ENCODE results near the gene KRTAP12-1.

Gene KRTAP12-1

DNA sequence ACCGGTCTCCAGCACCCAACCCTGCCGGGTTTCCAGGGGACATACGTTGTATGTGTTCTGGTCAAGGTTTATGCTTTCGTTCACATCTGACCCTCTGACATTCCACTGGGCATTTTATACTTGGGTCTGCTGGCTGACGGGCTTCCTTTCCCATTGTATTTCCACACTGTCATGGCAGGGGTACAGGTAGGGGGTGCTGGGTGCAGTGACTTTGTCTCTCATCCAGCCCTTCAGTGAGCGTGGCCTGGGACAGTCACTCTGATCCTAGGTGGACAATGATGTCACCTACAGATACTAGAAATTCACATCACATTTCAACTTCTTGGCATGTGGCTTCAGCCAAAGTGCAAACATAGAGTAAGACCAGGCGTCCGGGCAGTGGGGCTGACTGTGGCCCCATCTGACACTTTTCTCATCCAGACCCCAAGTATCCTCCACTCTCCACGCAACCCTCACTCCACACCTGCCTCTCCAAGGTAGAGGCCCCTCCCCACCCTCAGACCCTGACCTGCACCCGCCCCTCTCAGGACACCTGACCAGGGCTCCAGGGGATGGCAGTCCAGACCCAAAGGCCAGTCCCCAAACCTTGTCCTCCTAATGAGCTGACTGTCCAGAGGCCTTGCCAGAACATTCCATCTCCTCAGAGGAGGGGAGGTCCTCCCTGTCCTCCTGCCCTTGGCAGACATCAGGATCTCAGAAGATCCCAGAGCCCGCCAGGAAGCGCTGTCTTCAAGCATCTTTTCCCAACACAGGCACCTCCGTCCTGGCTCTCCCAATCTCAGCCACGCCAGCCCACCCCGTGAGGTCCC, 45.5 kb downstream of the KRTAP12-1 start:
- no peak for TF ChIP-seq POLR2AphosphoS5 (IDR thresholded peaks at IDR 0.05; ENCODE audit: low read depth)
- TF ChIP-seq, protein P1, sequence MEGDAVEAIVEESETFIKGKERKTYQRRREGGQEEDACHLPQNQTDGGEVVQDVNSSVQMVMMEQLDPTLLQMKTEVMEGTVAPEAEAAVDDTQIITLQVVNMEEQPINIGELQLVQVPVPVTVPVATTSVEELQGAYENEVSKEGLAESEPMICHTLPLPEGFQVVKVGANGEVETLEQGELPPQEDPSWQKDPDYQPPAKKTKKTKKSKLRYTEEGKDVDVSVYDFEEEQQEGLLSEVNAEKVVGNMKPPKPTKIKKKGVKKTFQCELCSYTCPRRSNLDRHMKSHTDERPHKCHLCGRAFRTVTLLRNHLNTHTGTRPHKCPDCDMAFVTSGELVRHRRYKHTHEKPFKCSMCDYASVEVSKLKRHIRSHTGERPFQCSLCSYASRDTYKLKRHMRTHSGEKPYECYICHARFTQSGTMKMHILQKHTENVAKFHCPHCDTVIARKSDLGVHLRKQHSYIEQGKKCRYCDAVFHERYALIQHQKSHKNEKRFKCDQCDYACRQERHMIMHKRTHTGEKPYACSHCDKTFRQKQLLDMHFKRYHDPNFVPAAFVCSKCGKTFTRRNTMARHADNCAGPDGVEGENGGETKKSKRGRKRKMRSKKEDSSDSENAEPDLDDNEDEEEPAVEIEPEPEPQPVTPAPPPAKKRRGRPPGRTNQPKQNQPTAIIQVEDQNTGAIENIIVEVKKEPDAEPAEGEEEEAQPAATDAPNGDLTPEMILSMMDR (IDR thresholded peaks at IDR 0.05; ENCODE audit: insufficient read depth, low read length): no peak
- TF ChIP-seq GABPA (IDR thresholded peaks at IDR 0.05; ENCODE audit: low read depth): no peak
- no peak for TF ChIP-seq SPI1 (IDR thresholded peaks at IDR 0.05; ENCODE audit: borderline replicate concordance, low read depth)
- TF ChIP-seq, protein P2, sequence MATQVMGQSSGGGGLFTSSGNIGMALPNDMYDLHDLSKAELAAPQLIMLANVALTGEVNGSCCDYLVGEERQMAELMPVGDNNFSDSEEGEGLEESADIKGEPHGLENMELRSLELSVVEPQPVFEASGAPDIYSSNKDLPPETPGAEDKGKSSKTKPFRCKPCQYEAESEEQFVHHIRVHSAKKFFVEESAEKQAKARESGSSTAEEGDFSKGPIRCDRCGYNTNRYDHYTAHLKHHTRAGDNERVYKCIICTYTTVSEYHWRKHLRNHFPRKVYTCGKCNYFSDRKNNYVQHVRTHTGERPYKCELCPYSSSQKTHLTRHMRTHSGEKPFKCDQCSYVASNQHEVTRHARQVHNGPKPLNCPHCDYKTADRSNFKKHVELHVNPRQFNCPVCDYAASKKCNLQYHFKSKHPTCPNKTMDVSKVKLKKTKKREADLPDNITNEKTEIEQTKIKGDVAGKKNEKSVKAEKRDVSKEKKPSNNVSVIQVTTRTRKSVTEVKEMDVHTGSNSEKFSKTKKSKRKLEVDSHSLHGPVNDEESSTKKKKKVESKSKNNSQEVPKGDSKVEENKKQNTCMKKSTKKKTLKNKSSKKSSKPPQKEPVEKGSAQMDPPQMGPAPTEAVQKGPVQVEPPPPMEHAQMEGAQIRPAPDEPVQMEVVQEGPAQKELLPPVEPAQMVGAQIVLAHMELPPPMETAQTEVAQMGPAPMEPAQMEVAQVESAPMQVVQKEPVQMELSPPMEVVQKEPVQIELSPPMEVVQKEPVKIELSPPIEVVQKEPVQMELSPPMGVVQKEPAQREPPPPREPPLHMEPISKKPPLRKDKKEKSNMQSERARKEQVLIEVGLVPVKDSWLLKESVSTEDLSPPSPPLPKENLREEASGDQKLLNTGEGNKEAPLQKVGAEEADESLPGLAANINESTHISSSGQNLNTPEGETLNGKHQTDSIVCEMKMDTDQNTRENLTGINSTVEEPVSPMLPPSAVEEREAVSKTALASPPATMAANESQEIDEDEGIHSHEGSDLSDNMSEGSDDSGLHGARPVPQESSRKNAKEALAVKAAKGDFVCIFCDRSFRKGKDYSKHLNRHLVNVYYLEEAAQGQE (IDR thresholded peaks at IDR 0.05; ENCODE audit: insufficient replicate concordance, low read depth): no peak
- H3K4me3 ChIP-seq (replicated peaks; ENCODE audit: insufficient read depth, low read length): no peak overlapping the region
- no peak overlapping the region for H3K27ac ChIP-seq (replicated peaks)
- DNase-seq (ENCODE audit: low read depth in 1 of 2, low spot score in 1 of 2): no peak
- no peaks in the 10 kb centered on the region for H3K27me3 ChIP-seq (ENCODE audit: insufficient read depth, poor library complexity, severe bottlenecking)

DNA sequence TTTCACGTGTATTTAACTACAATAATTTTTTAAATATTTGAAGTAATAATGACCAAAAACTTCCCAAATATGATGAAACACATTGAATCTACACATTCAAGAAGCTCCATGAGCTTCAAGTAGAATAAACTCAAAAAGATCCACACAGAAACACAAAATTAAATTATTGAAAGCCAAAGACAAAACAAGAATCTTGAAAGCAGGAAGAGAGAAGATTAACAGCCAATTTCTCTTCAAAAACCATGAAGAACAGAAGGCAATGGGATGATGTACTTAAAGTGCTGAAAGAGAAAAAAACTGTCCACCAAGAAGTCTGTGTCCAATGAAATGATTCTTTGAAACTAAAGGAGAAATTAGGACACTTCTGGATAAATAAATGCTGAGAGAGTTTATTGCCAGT, 49.9 kb downstream of the KRTAP12-1 start:
- no peak for TF ChIP-seq POLR2AphosphoS5 (IDR thresholded peaks at IDR 0.05; ENCODE audit: low read depth)
- TF ChIP-seq SPI1 (IDR thresholded peaks at IDR 0.05; ENCODE audit: borderline replicate concordance, low read depth): no peak
- TF ChIP-seq, protein P1 (IDR thresholded peaks at IDR 0.05; ENCODE audit: insufficient read depth, low read length): no peak
- Histone ChIP-seq H3K4me3 (replicated peaks; ENCODE audit: insufficient read depth, low read length) (no peak overlapping the region), H3K27me3 (ENCODE audit: insufficient read depth, poor library complexity, severe bottlenecking) (no peaks in the 10 kb centered on the region), H3K27ac (replicated peaks) (no peak overlapping the region)
- no peak for DNase-seq (ENCODE audit: low read depth in 1 of 2, low spot score in 1 of 2)

Data from HL-60 (cell line).